GM12864 (cell line): ENCODE results near the gene SHB.

Source experiments
- DNase-seq: peaks from one replicate; pipeline ENCODE4 v3.0.0-alpha.2; 2011; ENCODE audit warnings: low read depth
- H3K4me3 ChIP-seq: 2 replicates; pipeline ENCODE4 v1.5.1; 2011; ENCODE audit warnings: mild to moderate bottlenecking, low read depth, low read length, control low read depth
- TF ChIP-seq, protein P1 (sequence below): IDR thresholded peaks from 2 replicates; pipeline ENCODE4 v1.5.1; 2011; ENCODE audit warnings: low read depth, mild to moderate bottlenecking, moderate library complexity, low read length, control low read depth, inconsistent platforms; ENCODE audit errors: missing control alignments

Gene SHB

GRCh38 chr9:37906312-37907239 is 162.5 kb downstream of the SHB start:
- no peak overlapping the region for H3K4me3 ChIP-seq
- no peak for DNase-seq
- TF ChIP-seq, protein P1, sequence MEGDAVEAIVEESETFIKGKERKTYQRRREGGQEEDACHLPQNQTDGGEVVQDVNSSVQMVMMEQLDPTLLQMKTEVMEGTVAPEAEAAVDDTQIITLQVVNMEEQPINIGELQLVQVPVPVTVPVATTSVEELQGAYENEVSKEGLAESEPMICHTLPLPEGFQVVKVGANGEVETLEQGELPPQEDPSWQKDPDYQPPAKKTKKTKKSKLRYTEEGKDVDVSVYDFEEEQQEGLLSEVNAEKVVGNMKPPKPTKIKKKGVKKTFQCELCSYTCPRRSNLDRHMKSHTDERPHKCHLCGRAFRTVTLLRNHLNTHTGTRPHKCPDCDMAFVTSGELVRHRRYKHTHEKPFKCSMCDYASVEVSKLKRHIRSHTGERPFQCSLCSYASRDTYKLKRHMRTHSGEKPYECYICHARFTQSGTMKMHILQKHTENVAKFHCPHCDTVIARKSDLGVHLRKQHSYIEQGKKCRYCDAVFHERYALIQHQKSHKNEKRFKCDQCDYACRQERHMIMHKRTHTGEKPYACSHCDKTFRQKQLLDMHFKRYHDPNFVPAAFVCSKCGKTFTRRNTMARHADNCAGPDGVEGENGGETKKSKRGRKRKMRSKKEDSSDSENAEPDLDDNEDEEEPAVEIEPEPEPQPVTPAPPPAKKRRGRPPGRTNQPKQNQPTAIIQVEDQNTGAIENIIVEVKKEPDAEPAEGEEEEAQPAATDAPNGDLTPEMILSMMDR: no peak

DNA sequence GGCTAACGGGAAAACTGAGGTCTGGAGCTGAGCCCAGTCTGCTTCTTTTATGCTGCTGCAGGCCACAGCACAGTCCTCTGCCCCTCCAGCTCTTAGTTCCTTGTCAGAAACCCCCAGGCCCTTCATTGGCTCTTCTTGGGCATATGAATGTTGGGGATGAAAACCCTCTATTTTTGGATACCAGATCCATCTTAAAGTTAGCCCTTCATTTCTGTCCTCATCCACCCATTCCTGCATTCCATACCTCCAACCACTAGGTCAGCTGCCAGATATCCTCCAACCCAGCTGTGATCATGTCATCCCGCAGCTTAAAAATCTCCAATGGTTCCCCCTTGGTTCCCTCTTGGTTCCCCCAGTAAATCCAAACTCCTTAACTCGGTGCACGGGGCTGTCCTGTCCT is 163.3 kb downstream of the SHB start:
- no peak overlapping the region for H3K4me3 ChIP-seq
- DNase-seq: no peak
- TF ChIP-seq, protein P1: no peak

DNA sequence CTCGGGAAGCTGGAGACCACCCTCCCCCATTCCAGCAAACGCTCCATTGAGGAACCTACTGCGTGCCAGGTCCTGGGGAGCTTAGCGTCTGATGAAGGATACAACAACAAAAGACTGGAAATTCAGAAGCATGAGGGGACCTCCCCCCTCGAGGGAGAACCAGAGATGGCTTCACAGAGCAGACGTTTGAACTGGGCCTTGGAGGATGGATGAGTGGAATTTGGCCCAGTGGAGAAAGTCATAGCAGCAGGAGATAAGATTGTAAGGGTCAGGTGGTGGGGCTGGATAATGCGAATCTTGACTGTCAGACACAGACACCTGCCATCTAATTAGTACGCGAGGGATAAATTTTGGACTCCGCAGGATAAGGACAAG is 163.9 kb downstream of the SHB start:
- no peak for DNase-seq
- TF ChIP-seq, protein P1: no peak
- no peak overlapping the region for H3K4me3 ChIP-seq

DNA sequence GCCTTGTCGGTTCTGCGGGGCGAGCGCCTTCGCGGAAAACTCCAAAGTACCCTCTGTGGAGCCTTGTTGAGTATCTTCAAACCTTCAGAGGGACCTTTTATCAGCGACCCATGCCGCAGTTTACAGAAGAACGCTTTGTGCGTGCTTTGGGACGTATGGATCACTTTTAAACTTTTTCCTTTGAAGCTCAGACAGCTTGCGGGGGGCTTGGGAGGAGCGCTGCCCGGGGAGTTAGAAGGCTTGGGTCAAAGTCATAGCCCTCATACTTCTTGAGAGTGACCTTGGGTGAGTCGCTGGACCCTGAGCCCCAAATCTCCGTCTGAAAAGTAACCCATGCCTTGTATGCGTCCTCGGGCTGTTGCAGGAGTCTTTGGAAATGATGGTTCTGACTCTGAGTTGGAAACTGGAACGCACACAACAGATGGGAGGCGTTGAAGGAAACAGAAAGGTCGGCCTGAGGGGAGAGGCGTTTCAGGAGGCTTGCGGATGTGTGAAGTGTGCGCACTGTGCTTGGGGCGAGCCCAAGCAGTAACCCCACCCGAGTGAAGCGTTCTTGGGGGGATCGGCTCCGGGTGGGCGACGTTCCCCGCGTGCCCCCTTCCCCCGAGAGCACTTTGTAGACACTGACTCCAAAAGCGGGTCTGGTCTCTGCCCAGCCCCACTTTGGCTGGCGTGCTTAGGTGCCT is 164.4 kb downstream of the SHB start:
- no peak for DNase-seq
- TF ChIP-seq, protein P1: no peak
- peak overlapping the region; percentile 86 for H3K4me3 ChIP-seq

- peak; percentile 87 for DNase-seq
- H3K4me3 ChIP-seq: peak within 1 kb of the TSS; percentile 86
- TF ChIP-seq, protein P1: peak; percentile 96
These were observed 165.2 kb downstream of the SHB start, which contains the start of gene SLC25A51 for GRCh38 chr9:37903647-37904444. SLC25A51 (minus strand) TSS chr9:37904127; CDS start chr9:37888550, 15,577 bp downstream.

- peak; percentile 16 for DNase-seq
- TF ChIP-seq, protein P1: no peak
These were observed 166.0 kb downstream of the SHB start for GRCh38 chr9:37902796-37903646.

More at GRCh38 chr9:37902796-37903646, 166.0 kb downstream of the SHB start:
- peak overlapping the region; percentile 86 for H3K4me3 ChIP-seq
